HEK293 (cell line): Measurements from ENCODE around the gene RORC.

ENCODE experiments used
- CTCF ChIA-PET: fragments of 350-600 bp; formaldehyde crosslinking; extraction: SDS; loops from one replicate; lab custom pipeline; 2021; ENCODE audit warnings: antibody characterized with exemption; lab: Yijun Ruan, JAX
- POLR2A ChIA-PET: fragments of 300-600 bp; formaldehyde crosslinking; extraction: SDS; loops from one replicate; lab custom pipeline; 2020; ENCODE audit warnings: antibody characterized with exemption, inconsistent platforms; lab: Yijun Ruan, JAX
- H3K27ac ChIP-seq: fragments of 200-500 bp; sonication (Bioruptor generic); 2 replicates; pipeline ENCODE4 v1.5.1; 2014; ENCODE audit warnings: low read depth, low read length, control low read depth, inconsistent platforms; ENCODE audit errors: extremely low read depth
- H3K36me3 ChIP-seq, 2 experiments: fragments of 200-500 bp in 1 of 2; sonication (Bioruptor generic) in 1 of 2; 1 replicate in 1 of 2; 2 replicates in 1 of 2; pipeline ENCODE4 v1.5.1; 2014 to 2017; ENCODE audit warnings: inconsistent platforms in 2 of 2, low read length in 2 of 2; ENCODE audit not compliant: control insufficient read depth in 2 of 2, insufficient read depth in 1 of 2
- H3K4me1 ChIP-seq: fragments of 200-500 bp; sonication (Bioruptor generic); 2 replicates; pipeline ENCODE4 v1.5.1; 2014; ENCODE audit warnings: mild to moderate bottlenecking, low read length, inconsistent platforms; ENCODE audit not compliant: control insufficient read depth, insufficient read depth
- H3K4me3 ChIP-seq: 2 replicates; pipeline ENCODE4 v1.5.1; 2011; ENCODE audit warnings: low read depth, mild to moderate bottlenecking, control low read depth, low read length, moderate library complexity
- H3K9me3 ChIP-seq: fragments of 200-500 bp; sonication (Bioruptor generic); 2 replicates; pipeline ENCODE4 v1.5.1; 2014; ENCODE audit warnings: low read depth, low read length, inconsistent platforms; ENCODE audit not compliant: control insufficient read depth, insufficient read depth
- HOXA7 ChIP-seq: sonication (generic); formaldehyde crosslinking; IDR thresholded peaks from 2 replicates; pipeline ENCODE4 v1.8.1; 2022; ENCODE audit warnings: missing genetic modification reagents, borderline replicate concordance
- IKZF3 ChIP-seq: fragments of 450-650 bp; IDR thresholded peaks from 2 replicates; pipeline ENCODE4 v1.5.0; 2018; ENCODE audit warnings: missing biosample characterization, mild to moderate bottlenecking, missing genetic modification characterization, moderate library complexity
- PRDM1 ChIP-seq: fragments of 450-650 bp; formaldehyde crosslinking; IDR thresholded peaks from 2 replicates; pipeline ENCODE4; 2016; ENCODE audit warnings: missing biosample characterization, missing genetic modification characterization
- REST ChIP-seq: fragments of 450-650 bp; formaldehyde crosslinking; IDR thresholded peaks from 2 replicates; pipeline ENCODE4 v1.5.1; 2016; ENCODE audit warnings: missing biosample characterization, missing genetic modification characterization
- ZBTB1 ChIP-seq: fragments of 450-650 bp; formaldehyde crosslinking; IDR thresholded peaks from 2 replicates; pipeline ENCODE4 v1.5.1; 2016; ENCODE audit warnings: missing biosample characterization, missing genetic modification characterization
- ZBTB21 ChIP-seq: fragments of 450-650 bp; formaldehyde crosslinking; IDR thresholded peaks from 2 replicates; pipeline ENCODE4 v1.5.1; 2017; ENCODE audit warnings: missing biosample characterization, missing genetic modification characterization
- ZBTB49 ChIP-seq: fragments of 450-650 bp; formaldehyde crosslinking; IDR thresholded peaks from 2 replicates; pipeline ENCODE4 v1.5.1; 2016; ENCODE audit warnings: missing biosample characterization, missing genetic modification characterization, low read depth
- ZFP41 ChIP-seq: fragments of 450-650 bp; formaldehyde crosslinking; IDR thresholded peaks from 2 replicates; pipeline ENCODE4 v1.5.1; 2016; ENCODE audit warnings: missing biosample characterization, missing genetic modification characterization, borderline replicate concordance
- ZIC2 ChIP-seq: fragments of 450-650 bp; formaldehyde crosslinking; IDR thresholded peaks from 2 replicates; pipeline ENCODE4 v1.5.1; 2016; ENCODE audit warnings: missing biosample characterization, missing genetic modification characterization
- ZNF174 ChIP-seq: fragments of 450-650 bp; formaldehyde crosslinking; IDR thresholded peaks from 2 replicates; pipeline ENCODE4 v1.5.0; 2017; ENCODE audit warnings: missing biosample characterization, mild to moderate bottlenecking, missing genetic modification characterization
- ZNF24 ChIP-seq: fragments of 450-650 bp; formaldehyde crosslinking; IDR thresholded peaks from 2 replicates; pipeline ENCODE4 v1.5.1; 2016; ENCODE audit warnings: missing biosample characterization, missing genetic modification characterization
- ZNF311 ChIP-seq: fragments of 450-650 bp; formaldehyde crosslinking; IDR thresholded peaks from 2 replicates; pipeline ENCODE4 v1.5.1; 2017; ENCODE audit warnings: missing biosample characterization, missing genetic modification characterization, borderline replicate concordance
- ZNF433 ChIP-seq: fragments of 450-650 bp; formaldehyde crosslinking; IDR thresholded peaks from 2 replicates; pipeline ENCODE4 v1.5.1; 2016; ENCODE audit warnings: missing biosample characterization, missing genetic modification characterization, low read depth
- ZNF561 ChIP-seq: fragments of 450-650 bp; IDR thresholded peaks from 2 replicates; pipeline ENCODE4 v1.5.1; 2018; ENCODE audit warnings: missing biosample characterization, missing genetic modification characterization, borderline replicate concordance
- ZNF571 ChIP-seq: fragments of 450-650 bp; formaldehyde crosslinking; IDR thresholded peaks from 2 replicates; pipeline ENCODE4 v1.5.0; 2017; ENCODE audit warnings: missing biosample characterization, missing genetic modification characterization
- TF ChIP-seq, protein P1 (sequence below): fragments of 450-650 bp; formaldehyde crosslinking; IDR thresholded peaks from 2 replicates; pipeline ENCODE4 v1.5.1; 2016; ENCODE audit warnings: missing biosample characterization, missing genetic modification characterization
- TF ChIP-seq, protein P2 (sequence below): fragments of 450-650 bp; formaldehyde crosslinking; IDR thresholded peaks from 2 replicates; pipeline ENCODE4 v1.5.1; 2016; ENCODE audit warnings: missing biosample characterization, missing genetic modification characterization

Gene RORC

DNA sequence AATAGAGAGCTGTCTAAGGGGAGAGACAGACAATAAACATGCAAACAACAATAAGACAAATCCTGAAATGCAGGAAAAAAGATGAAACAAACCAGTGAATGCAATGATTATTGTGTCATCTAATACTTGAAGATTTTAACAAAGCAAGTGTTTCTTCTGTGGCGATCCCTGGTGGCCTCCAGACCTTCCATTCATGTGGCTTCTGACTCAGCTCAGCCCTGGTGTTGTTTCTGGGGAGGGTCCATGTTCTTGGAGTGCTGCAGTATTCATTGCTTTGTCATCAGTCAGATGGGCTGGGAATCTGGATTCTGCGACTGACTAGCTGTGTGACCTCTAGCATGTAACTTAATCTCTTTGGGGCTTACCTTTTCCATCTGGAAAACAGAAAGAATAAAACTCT, 9.5 kb upstream of the RORC start:
- TF ChIP-seq, protein P1, sequence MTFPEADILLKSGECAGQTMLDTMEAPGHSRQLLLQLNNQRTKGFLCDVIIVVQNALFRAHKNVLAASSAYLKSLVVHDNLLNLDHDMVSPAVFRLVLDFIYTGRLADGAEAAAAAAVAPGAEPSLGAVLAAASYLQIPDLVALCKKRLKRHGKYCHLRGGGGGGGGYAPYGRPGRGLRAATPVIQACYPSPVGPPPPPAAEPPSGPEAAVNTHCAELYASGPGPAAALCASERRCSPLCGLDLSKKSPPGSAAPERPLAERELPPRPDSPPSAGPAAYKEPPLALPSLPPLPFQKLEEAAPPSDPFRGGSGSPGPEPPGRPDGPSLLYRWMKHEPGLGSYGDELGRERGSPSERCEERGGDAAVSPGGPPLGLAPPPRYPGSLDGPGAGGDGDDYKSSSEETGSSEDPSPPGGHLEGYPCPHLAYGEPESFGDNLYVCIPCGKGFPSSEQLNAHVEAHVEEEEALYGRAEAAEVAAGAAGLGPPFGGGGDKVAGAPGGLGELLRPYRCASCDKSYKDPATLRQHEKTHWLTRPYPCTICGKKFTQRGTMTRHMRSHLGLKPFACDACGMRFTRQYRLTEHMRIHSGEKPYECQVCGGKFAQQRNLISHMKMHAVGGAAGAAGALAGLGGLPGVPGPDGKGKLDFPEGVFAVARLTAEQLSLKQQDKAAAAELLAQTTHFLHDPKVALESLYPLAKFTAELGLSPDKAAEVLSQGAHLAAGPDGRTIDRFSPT (tag by site-specific recombination) = no peak
- no peak for TF ChIP-seq ZNF561 (tag by site-specific recombination)
- no peak for TF ChIP-seq ZBTB49 (tag by site-specific recombination)
- no peak for TF ChIP-seq IKZF3
- TF ChIP-seq ZFP41 (tag by site-specific recombination) = no peak
- TF ChIP-seq, protein P2, sequence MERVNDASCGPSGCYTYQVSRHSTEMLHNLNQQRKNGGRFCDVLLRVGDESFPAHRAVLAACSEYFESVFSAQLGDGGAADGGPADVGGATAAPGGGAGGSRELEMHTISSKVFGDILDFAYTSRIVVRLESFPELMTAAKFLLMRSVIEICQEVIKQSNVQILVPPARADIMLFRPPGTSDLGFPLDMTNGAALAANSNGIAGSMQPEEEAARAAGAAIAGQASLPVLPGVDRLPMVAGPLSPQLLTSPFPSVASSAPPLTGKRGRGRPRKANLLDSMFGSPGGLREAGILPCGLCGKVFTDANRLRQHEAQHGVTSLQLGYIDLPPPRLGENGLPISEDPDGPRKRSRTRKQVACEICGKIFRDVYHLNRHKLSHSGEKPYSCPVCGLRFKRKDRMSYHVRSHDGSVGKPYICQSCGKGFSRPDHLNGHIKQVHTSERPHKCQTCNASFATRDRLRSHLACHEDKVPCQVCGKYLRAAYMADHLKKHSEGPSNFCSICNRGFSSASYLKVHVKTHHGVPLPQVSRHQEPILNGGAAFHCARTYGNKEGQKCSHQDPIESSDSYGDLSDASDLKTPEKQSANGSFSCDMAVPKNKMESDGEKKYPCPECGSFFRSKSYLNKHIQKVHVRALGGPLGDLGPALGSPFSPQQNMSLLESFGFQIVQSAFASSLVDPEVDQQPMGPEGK (tag by site-specific recombination) = no peak
- TF ChIP-seq ZNF311 = no peak
- no peak for TF ChIP-seq ZNF433 (tag by site-specific recombination)
- no peak for TF ChIP-seq PRDM1 (tag by site-specific recombination)
- TF ChIP-seq ZNF24 (tag by site-specific recombination) = no peak
- H3K27ac ChIP-seq = no peak overlapping the region
- POLR2A ChIA-PET = no interaction called here
- no peaks in the 10 kb centered on the region for H3K9me3 ChIP-seq
- no peak overlapping the region for H3K4me3 ChIP-seq
- no peaks in the 10 kb centered on the region for H3K4me1 ChIP-seq
- H3K36me3 ChIP-seq = no peaks in the 10 kb centered on the region
- CTCF ChIA-PET = interaction anchor here (0.8 to 1.4 kb wide), 4 partner anchors 40 to 500 kb away, joined by 3 read pairs; no protein-coding TSS in a partner anchor

- ChIA-PET POLR2A (interaction anchor here (0.9 kb wide), 1 partner anchor 77 kb away, joined by 3 read pairs; the partner anchor contains the start of gene MRPL9), CTCF (interaction anchor here (0.6 to 1.4 kb wide), 6 partner anchors 41 to 499 kb away, joined by 3 to 4 read pairs (median 3); no protein-coding TSS in a partner anchor)
Observed at GRCh38 chr1:151840421-151840820, 8.8 kb upstream of the RORC start.

More at GRCh38 chr1:151840421-151840820, 8.8 kb upstream of the RORC start:
- Histone ChIP-seq H3K27ac (no peak overlapping the region), H3K36me3 (no peaks in the 10 kb centered on the region), H3K4me1 (no peaks in the 10 kb centered on the region), H3K4me3 (no peak overlapping the region), H3K9me3 (no peaks in the 10 kb centered on the region)
- TF ChIP-seq ZNF571 (tag by site-specific recombination) (no peak), ZBTB1 (tag by site-specific recombination) (no peak), REST (no peak), HOXA7 (CRISPR knock-in tag) (no peak), ZBTB21 (tag by site-specific recombination) (no peak), ZIC2 (no peak), ZNF174 (no peak)
